CD14-positive monocyte (primary cell): ENCODE data around the gene FADS1. TPM values are rescaled to one million over a fixed set of nuclear protein-coding genes. Genes with fewer than 3 reads are reported as not detected.

Source experiments
- DNase-seq, 3 donors: peaks; one replicate each; pipeline ENCODE4 v3.0.0-alpha.2; 2011 to 2022
- H2AFZ ChIP-seq: 2 replicates; pipeline ENCODE4 v1.6.0; 2012; ENCODE audit warnings: mild to moderate bottlenecking, low read depth, low read length, inconsistent platforms; ENCODE audit not compliant: insufficient read depth, poor library complexity, severe bottlenecking
- H3K27ac ChIP-seq, 2 donors: 1 replicate in 1 of 2; 2 replicates in 1 of 2; pipeline ENCODE4 v1.5.1; 2012 to 2013; ENCODE audit warnings: low read length in 2 of 2, control low read depth in 1 of 2, inconsistent platforms in 1 of 2, low read depth in 1 of 2, mild to moderate bottlenecking in 1 of 2
- H3K27me3 ChIP-seq, 2 donors: one replicate each; pipeline versions ENCODE4 v1.6.0 to v1.6.1; 2011 to 2013; ENCODE audit warnings: low read length in 2 of 2; ENCODE audit not compliant: control insufficient read depth in 2 of 2, insufficient read depth in 2 of 2
- H3K36me3 ChIP-seq, 2 donors: replicated peaks in 1 of 2; 1 replicate in 1 of 2; 2 replicates in 1 of 2; pipeline versions ENCODE4 v1.5.1 to v1.6.1; 2012 to 2013; ENCODE audit warnings: low read length in 2 of 2, control low read depth in 1 of 2, inconsistent platforms in 1 of 2, mild to moderate bottlenecking in 1 of 2; ENCODE audit not compliant: insufficient read depth in 2 of 2, control insufficient read depth in 1 of 2
- H3K4me1 ChIP-seq, 2 donors: 1 replicate in 1 of 2; 2 replicates in 1 of 2; pipeline versions ENCODE4 v1.5.1 to v1.6.1; 2012 to 2013; ENCODE audit warnings: low read length in 2 of 2, control low read depth in 1 of 2, inconsistent platforms in 1 of 2, mild to moderate bottlenecking in 1 of 2, moderate library complexity in 1 of 2; ENCODE audit not compliant: insufficient read depth in 2 of 2, control insufficient read depth in 1 of 2
- H3K4me2 ChIP-seq: replicated peaks from 2 replicates; pipeline ENCODE3; 2012; ENCODE audit warnings: low read length, moderate library complexity, mild to moderate bottlenecking; ENCODE audit not compliant: poor library complexity, severe bottlenecking; ENCODE audit errors: extremely low read depth
- H3K4me3 ChIP-seq, 3 experiments: fragments of 200-600 bp in 1 of 3; sonication (generic) in 1 of 3; replicated peaks in 1 of 3; 1 replicate in 2 of 3; 2 replicates in 1 of 3; pipeline ENCODE4 v1.5.1; 2011 to 2013; ENCODE audit warnings: low read length in 3 of 3, mild to moderate bottlenecking in 3 of 3, control low read depth in 2 of 3, low read depth in 2 of 3, inconsistent platforms in 1 of 3, moderate library complexity in 1 of 3
- H3K79me2 ChIP-seq: 2 replicates; pipeline ENCODE4 v1.6.0; 2012; ENCODE audit warnings: mild to moderate bottlenecking, control low read depth, inconsistent platforms, low read length, moderate library complexity; ENCODE audit not compliant: insufficient read depth
- H3K9ac ChIP-seq: 2 replicates; pipeline ENCODE4 v1.6.0; 2017; ENCODE audit warnings: low read length, mild to moderate bottlenecking; ENCODE audit not compliant: insufficient read depth, poor library complexity, severe bottlenecking
- H3K9me3 ChIP-seq, 2 donors: replicated peaks in 1 of 2; 1 replicate in 1 of 2; 2 replicates in 1 of 2; pipeline versions ENCODE4 v1.5.1 to v1.6.1; 2012 to 2013; ENCODE audit warnings: low read length in 2 of 2, control low read depth in 1 of 2; ENCODE audit not compliant: control insufficient read depth in 1 of 2, insufficient read depth in 1 of 2
- H4K20me1 ChIP-seq: 2 replicates; pipeline ENCODE4 v1.6.0; 2012; ENCODE audit warnings: mild to moderate bottlenecking, low read length, control low read depth, moderate library complexity; ENCODE audit not compliant: insufficient read depth
- H3K27ac Mint-ChIP-seq, 7 donors: one replicate each; pipeline ENCODE4 v1.8.0; 2020; ENCODE audit warnings: mild to moderate bottlenecking in 7 of 7, mixed read lengths in 7 of 7, moderate library complexity in 6 of 7, inconsistent platforms in 2 of 7
- H3K27me3 Mint-ChIP-seq, 3 donors: one replicate each; pipeline ENCODE4 v1.8.0; 2021 to 2022; ENCODE audit warnings: low read depth in 3 of 3, mild to moderate bottlenecking in 3 of 3, mixed read lengths in 3 of 3, moderate library complexity in 3 of 3, inconsistent platforms in 1 of 3
- H3K36me3 Mint-ChIP-seq, 2 donors: one replicate each; pipeline ENCODE4 v1.8.0; 2020; ENCODE audit warnings: mixed read lengths in 2 of 2, inconsistent platforms in 1 of 2, mild to moderate bottlenecking in 1 of 2
- H3K4me1 Mint-ChIP-seq: one replicate; pipeline ENCODE4 v1.8.0; 2020; ENCODE audit warnings: mild to moderate bottlenecking, mixed read lengths
- H3K4me3 Mint-ChIP-seq, 2 donors: one replicate each; pipeline ENCODE4 v1.8.0; 2020; ENCODE audit warnings: mild to moderate bottlenecking in 2 of 2, mixed read lengths in 2 of 2, moderate library complexity in 1 of 2
- H3K9me3 Mint-ChIP-seq, 7 donors: one replicate each; pipeline ENCODE4 v1.8.0; 2020 to 2022; ENCODE audit warnings: mixed read lengths in 7 of 7, mild to moderate bottlenecking in 6 of 7, moderate library complexity in 6 of 7, inconsistent platforms in 2 of 7
- CTCF ChIP-seq: fragments of 200-600 bp; IDR thresholded peaks from one replicate; pipeline ENCODE4 v1.8.0; 2022; ENCODE audit warnings: antibody characterized with exemption, mild to moderate bottlenecking
- WGBS: methylation state at CpG from one replicate; pipeline ENCODE4 v1.1.5; 2013; ENCODE audit warnings: missing lambda C conversion rate; ENCODE audit not compliant: insufficient coverage; 5-methylcytosine and 5-hydroxymethylcytosine counted together
- intact Hi-C, 2 donors: fragments of 100-400 bp; cut with micrococcal nuclease; formaldehyde crosslinking; loops; one replicate each; pipeline versions ENCODE4 v1.15.0 to v1.15.1; 2023
- polyA plus RNA-seq, 3 donors: library from polyadenylated mRNA; depleted of rRNA in 1 of 3; unstranded in 2 of 3; stranded (reverse) in 1 of 3; fragments of 300-500 nt in 2 of 3; fragments of >200 nt in 1 of 3; fragmentation: Illumina TruSeq in 2 of 3; gene quantifications; 1 replicate in 2 of 3; 2 replicates in 1 of 3; pipeline ENCODE4 v1.2.3, GENCODE V29; 2012 to 2021

FADS1 gene
- polyA plus RNA-seq, 3 donors, result 10.6 to 31.8 (median 29.2) TPM

- H3K4me2 ChIP-seq, result peak overlapping the region; percentile 99
- peak overlapping the region; percentile 78 for H2AFZ ChIP-seq
- H3K9me3 ChIP-seq, result peaks cover 0 to 6% of the 10 kb centered on the region in 2 donors
- peaks cover 5 to 22% of the 10 kb centered on the region in 2 donors for H3K36me3 ChIP-seq
- intact Hi-C loops, result loop anchor here in 1 of 2 donors (2.0 kb wide), 1 partner anchor 23 kb away; the partner anchor contains the start of genes FEN1 and TMEM258
- H3K27me3 ChIP-seq, result no peaks in the 10 kb centered on the region
- H3K27ac ChIP-seq, result peak overlapping the region; percentile 95 to 96
- Mint-ChIP-seq H3K4me1 (peaks cover 17% of the 10 kb centered on the region), H3K9me3 (peaks cover 0 to 5% (median 0%) of the 10 kb centered on the region in 7 donors), H3K4me3 (peak overlapping the region; percentile 94 to 98), H3K36me3 (peaks cover 18 to 26% of the 10 kb centered on the region in 2 donors), H3K27ac (peak overlapping the region; percentile 97 to 99 (median 98)), H3K27me3 (peaks cover 1 to 5% (median 2%) of the 10 kb centered on the region in 3 donors)
- no peaks in the 10 kb centered on the region for H4K20me1 ChIP-seq
- TF ChIP-seq CTCF, result no peak
- peaks cover 16% of the 10 kb centered on the region for H3K79me2 ChIP-seq
- H3K9ac ChIP-seq, result peak overlapping the region; percentile 94
- peak overlapping the region; percentile 74 to 90 (median 75) for H3K4me3 ChIP-seq
- H3K4me1 ChIP-seq, result peaks cover 20 to 35% of the 10 kb centered on the region in 2 donors
- whole genome bisulfite sequencing, result under 1% methylated on average over 62 of the region's 69 CpGs
- peak; percentile 37 to 60 (median 55) for DNase-seq
These were observed 740 bp downstream of the FADS1 start for GRCh38 chr11:61815790-61816735.

GRCh38 chr11:61814958-61815789 is 1.6 kb downstream of the FADS1 start:
- H3K9me3 Mint-ChIP-seq, result peaks cover 0 to 5% (median 0%) of the 10 kb centered on the region in 7 donors
- Histone ChIP-seq H3K9me3 (peaks cover 0 to 6% of the 10 kb centered on the region in 2 donors), H3K9ac (peak overlapping the region; percentile 94), H3K27me3 (no peaks in the 10 kb centered on the region), H3K4me1 (peaks cover 20 to 35% of the 10 kb centered on the region in 2 donors), H3K4me3 (peak overlapping the region; percentile 74 to 90 (median 75)), H3K36me3 (peaks cover 14 to 31% of the 10 kb centered on the region in 2 donors), H3K79me2 (peaks cover 16% of the 10 kb centered on the region), H3K4me2 (peak overlapping the region; percentile 99), H3K27ac (peak overlapping the region; percentile 95 to 96), H4K20me1 (no peaks in the 10 kb centered on the region), H2AFZ (peak overlapping the region; percentile 78)
- peaks cover 17% of the 10 kb centered on the region for H3K4me1 Mint-ChIP-seq
- peak; percentile 95 to 96 (median 95) for DNase-seq
- peak overlapping the region; percentile 97 to 99 (median 98) for H3K27ac Mint-ChIP-seq
- under 1% methylated on average over 60 of the region's 66 CpGs for WGBS
- TF ChIP-seq CTCF, result no peak
- peak overlapping the region; percentile 94 to 98 for H3K4me3 Mint-ChIP-seq
- H3K36me3 Mint-ChIP-seq, result peaks cover 26 to 35% of the 10 kb centered on the region in 2 donors
- H3K27me3 Mint-ChIP-seq, result peaks cover 1 to 5% (median 2%) of the 10 kb centered on the region in 3 donors
- intact Hi-C loops, result no loop called here
